GM10847 (cell line): ENCODE data around the gene LSS.

ENCODE experiments used
- POLR2A ChIP-seq: IDR thresholded peaks from 2 replicates; pipeline ENCODE4 v1.6.1; 2011; ENCODE audit not compliant: insufficient read length; ENCODE audit errors: extremely low read depth

Gene LSS

DNA sequence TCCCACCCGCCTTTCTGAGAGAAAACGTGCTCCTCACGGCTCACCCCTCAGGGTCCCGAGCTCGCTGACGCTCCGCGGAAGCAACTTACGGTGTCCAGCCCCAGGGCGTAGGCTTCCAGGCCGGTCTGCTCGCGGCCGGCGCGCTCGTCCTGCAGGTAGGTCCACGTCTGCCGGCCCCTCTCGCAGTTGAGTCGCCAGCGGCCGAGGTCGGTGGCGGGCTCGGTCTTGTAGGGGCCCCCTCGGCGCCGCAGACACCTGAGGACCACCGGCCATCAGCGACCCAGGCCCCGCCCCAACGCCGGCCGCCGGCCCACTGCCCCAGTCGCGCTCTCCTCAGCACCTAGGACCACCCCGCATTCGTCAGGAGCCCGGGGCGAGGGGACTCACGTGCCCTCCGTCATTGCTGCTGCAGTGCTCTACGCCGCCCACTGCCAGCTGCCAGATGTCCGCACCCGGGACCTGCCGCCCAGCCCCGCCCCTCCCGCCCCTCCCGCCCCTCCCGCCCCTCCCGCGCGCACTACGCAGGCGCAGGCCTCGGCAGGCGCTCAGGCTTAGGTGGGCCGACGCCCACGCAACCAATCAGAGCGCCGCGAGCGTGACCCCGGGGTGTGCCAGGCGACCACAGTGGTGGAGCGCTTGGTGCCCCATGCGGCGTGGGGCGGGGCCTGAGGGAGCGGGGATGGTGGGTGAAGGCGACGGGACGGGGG is at the start of gene LSS:
Gene LSS, minus strand, starts transcription at position 430 of the 707 bp plus-strand sequence. Its CDS starts 29 bp downstream, at position 401.
- TF ChIP-seq POLR2A = peak; percentile 69

DNA sequence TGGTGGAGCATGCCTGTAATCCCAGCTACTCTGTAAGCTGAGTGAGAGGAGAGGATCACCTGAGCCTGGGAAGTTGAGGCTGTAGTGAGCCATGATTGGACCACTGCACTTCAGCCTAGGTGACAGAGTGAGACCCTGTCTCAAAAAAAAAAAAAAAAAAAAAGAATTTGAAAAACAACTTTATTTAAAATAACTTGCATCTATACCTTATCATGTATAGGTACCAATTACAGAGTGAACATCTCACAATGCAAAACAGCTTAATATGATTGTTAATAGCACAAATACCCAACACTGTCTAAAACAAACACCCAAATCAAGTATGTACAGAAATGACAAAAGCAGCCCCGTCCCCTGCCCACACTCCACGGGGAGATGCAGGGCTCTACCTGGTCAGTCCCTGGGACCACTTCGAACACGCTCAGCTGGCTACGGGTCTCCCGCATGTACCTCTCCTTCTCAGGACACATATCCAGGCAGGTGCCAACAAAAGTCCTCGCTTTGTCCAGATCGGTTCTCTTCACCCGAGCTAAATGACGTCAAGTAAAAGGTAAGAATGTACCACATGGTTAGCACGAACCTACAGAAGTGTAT is 46.3 kb upstream of the LSS start:
- no peak for TF ChIP-seq POLR2A

DNA sequence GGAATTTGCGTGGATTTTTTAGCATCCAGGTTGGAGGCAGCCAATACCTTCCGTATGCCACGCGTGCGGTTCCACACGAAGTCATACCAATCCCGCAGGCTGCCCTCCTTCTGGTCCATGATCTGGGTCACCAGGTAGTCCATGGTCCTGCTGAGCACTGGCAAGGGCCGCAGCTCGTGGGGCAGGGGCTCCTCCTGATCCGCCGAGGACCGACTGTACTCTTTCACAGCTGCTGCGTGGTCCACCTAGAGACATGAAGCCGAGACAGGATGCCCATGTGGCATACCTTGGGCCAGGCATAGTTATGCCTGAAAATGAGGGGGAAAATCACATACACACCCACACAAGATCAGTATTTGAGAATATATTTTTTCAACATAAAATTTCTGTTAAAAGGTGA is 44.8 kb upstream of the LSS start:
- no peak for TF ChIP-seq POLR2A

DNA sequence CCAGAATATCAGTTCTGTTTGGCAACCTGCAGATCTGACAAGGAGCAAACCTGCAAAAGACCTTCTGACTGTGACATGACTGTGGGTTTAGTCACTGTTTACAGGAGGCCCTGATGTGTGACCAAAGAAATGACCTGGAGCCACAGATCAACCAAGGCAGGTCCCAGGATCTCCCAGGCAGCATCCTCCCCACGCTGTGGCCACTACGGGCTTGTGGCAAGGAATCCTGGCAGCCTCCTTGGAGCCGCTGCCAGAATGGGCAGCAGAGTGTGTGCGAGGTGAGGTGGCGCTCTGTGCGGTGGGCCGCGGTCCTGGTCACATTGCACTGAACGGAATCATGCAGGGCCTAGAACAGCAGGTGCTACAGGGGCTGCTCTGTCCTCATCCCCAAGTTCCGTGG is 40.9 kb upstream of the LSS start:
- TF ChIP-seq POLR2A = no peak

DNA sequence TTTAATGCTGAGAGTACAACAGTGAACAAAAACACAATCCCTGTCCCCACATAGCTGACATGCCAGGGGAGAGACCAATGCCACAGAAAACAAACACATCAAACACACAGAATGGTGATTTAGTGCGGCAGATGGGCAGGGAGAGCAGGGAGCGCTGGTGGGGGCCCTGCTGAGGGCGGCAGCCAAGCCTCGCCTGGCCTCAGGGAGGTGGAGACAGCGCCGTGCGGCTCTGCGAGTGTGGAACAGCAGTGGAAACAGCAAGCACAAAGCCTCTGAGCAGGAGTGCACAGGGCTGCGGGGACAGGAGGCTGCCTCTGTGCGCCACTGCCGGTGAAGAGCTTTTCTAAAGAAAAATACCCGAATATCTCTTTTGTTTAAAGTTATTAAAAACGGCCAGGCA is 39.8 kb upstream of the LSS start:
- TF ChIP-seq POLR2A = no peak

DNA sequence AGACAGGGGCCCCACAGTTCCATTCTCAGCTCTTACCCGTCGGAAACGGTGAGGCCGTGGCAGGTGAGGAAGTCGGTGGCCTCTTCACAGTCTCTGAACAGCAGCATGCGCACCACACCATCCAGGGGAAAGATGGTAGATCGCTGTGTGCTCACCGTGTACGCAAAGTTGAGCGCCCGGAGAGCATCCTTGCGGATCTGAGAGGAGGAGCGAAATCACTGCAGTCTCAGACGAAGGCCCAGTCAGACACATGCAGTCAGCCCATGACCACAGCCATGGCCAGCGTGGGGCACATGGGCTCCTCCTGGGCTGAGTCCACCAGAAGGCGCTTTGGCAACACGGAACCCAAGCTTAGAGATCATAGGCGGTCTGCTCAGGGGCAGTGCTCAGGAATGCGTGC is 38.4 kb upstream of the LSS start:
- no peak for TF ChIP-seq POLR2A

DNA sequence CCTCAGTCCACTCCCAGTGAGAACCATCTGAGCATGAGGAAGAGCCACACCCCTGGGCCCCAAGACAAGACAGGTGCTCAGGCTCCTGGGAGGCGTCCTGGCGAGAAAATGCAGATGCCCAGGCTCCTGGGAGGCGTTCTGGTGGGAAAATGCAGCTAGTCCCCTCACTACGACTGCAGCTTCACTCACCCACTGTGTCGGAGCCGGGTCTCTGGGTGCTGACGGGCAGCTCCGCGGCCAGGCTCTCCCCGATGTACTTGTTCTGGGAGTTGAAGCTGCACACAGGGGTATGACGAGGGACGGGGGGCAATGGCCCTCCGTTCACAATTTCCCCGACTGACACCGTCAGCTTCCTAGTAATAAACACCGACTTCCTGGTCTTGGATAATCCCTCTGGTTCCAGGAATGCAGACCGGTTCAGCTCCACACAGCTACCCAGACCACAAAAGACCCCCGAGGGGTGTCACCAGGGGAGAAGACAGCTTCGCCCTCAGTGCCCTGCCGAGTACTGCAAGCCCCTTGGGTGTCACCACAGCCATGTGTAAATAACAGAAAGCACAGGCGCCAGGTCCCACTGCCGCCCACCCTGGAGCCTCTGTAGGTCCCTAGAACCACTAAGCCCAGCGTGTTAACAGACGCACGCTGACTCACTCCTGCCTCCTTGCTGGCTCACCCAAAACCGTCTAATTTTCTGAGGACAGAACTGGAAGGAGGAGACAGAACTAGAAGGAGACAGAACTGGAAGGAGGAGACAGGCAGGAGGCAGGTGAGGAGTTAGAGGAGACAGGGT is 37.4 kb upstream of the LSS start:
- TF ChIP-seq POLR2A = no peak

DNA sequence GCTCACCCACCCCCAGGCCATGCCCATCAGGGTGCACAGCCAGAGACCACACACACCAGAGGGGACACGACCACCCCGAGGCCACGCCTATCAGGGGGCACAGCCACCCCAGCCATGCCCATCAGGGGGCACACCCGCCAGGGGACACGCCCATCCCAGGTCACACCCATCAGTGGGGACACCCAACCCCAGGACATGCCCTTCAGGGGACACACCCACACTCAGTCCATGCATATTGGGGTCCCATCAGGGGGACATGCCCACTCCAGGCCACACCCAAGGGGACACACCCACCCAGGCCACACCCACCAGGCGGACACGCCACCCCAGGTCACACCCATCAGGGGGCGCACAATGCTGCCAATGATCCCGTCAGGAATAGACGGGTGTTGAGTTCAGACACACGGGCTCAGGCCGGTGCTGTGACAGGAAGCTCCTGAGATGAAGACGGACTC is 36.1 kb upstream of the LSS start:
- no peak for TF ChIP-seq POLR2A

DNA sequence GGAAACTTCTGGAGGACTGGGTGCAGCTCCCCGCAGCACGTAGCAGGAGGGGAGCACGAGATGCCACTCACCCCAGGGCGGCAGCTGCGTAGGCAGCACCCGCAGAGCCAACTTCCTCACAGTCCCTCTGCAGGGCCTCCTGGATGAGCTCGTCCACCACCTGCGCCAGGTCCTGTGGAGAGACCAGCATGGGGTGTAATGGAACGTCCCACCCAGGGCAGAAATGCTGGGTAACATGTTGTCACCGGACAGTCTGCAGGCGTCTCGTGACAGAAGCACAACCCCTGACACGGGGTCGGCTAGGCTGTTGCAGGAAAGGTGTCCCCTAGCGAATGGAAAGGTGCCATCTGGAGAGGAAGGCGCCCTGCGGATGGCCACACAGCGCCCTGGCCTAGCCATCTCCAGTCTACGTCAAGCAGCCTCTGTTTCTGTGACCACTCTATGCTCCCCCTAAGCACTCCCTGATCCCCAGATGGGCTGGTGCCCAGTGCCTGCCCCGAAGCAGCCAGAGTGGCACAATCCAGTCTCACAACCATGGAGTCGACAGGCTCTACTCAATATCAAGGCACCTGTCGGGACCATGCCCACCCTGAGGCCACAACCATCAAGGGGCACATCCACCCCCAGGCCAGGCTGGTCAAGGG is 35.6 kb upstream of the LSS start:
- TF ChIP-seq POLR2A = no peak

DNA sequence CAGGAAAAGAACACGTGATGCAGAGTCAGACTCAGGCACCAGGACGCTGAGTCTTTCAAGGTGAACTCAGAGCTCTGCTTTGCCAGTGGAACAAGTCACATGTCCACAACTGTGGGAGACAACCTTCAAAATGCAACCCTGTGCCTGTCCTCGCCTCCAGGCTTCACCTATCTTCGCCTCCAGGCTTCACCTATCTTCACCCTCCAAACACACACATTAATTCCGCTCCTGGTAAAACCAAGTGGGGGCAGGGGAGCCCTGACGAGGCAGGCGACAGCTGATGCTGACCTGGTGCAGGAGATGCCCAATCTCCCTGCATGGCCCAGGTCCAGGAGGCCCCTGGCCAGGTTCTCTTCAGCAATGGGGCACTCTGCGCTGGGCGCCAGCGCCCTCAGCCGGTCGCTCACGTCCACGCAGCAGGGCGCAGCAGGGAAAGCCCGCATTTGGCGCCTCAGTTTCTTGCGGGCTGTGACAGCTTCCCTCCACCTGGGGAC is 28.0 kb upstream of the LSS start:
- TF ChIP-seq POLR2A = no peak

DNA sequence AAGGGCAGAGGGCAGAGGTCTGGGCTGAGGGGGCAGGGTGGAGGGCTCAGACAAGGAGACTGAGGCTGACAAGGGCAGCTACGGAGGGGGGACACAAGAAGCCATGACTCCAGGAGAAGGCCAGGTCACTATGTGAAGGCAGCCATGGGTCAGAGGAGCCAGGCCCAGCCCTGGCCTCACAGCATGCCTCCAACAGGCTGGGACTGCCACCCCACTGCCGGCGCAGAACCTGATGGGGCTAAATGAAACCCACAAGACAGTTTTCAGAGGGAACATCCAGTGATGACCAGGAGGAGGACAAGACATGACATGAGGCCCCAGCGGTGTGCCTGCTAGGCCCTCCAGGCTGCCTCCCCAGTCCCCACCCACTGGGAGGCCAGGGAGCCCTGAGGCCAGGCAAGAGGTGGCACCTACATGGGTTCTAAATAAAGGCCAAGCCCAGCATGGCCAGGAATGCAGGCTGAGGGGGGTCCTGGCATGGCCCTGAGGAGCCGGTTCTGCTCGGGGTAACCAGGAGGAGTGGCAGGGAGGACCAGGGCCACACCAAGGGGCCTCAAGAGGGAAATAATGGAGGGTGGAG is 27.3 kb upstream of the LSS start:
- no peak for TF ChIP-seq POLR2A

DNA sequence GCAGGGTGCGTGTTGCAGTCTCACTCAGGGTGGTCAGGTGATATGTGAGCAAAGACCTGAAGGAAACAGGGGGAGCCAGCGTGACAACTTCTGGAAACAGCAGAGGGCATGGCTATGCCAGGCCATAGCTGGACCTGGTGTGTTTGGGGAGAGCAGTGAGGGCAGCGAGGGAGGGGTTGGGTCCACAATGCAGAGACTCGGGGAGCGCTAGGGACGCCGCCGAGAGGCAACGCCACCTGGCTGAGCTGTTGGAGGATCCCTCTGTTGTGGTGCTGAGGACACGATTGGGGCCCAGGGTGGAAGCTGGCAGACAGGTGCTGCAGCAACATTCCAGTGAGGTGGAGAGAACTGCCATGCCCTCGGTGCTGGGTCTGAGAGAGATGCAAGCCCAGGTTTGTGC is 26.6 kb upstream of the LSS start:
- no peak for TF ChIP-seq POLR2A

DNA sequence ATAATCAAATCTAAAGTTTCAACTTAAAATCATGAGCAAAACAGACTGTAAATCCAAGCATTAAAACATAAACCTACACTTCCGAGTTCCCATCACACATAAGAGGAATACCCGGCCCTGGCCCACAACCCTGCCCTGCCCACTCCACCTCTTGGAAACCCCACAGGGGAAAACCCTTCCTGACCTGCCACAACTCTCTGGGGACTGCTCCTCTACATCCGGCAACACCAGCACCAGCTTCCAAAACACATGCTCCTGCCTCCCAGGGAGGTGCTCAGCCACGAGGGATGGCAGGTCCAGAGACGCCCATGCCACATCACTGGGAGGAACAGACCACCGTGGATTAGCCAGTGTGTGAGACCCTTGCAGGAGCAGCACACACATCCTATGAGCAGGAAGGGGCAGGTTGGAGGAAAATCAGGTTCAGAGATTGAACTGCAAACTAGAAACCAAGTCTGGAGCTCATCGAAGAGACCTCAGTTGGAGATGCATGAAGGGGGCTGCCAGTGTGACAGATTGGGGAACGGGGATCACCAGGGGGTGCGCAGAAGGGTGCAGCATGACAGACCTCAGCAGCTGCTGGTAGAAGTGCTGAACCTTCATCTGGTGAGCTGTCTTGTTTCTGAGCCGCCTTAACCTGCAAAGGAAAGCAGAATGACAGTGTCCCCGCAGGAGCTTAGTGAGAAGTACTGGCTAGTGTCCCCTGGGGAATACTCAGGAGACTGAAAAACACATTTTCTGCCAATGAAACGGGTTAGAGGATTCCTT is 25.8 kb upstream of the LSS start:
- TF ChIP-seq POLR2A = no peak

DNA sequence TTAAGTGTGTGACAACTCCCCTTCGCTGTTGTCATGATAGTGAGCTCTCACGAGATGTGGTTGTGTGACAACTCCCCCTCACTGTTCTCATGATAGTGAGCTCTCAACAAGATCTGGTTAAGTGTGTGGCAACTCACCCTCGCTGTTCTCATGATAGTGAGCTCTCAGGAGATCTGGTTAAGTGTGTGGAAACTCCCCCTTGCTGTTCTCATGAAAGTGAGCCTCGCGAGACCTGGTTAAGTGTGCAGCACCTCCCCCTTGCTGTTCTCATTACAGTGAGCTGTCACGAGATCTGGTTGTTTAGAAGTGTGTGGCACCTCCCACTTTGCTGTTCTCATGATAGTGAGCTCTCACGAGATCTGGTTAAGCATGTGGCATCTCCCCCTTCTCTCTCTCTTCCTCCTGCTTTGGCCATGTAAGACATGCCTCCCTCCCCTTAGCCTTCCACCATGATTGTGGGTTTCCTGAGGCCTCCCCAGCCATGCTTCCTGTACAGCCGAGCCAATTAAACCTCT is 25.1 kb upstream of the LSS start:
- TF ChIP-seq POLR2A = no peak
